GM21367 (cell line): ENCODE results near the gene HOXB3.
"Not testable (repeated sequence)": the region's sequence is repeated elsewhere in the genome, so short reads cannot be mapped to it uniquely, and the experiment has no call there.

ENCODE experiments used
- ATAC-seq: cut with Tn5 transposase; IDR thresholded peaks from one replicate; pipeline ENCODE4 v1.9.1; 2021; ENCODE audit not compliant: unreplicated experiment

Gene HOXB3

DNA sequence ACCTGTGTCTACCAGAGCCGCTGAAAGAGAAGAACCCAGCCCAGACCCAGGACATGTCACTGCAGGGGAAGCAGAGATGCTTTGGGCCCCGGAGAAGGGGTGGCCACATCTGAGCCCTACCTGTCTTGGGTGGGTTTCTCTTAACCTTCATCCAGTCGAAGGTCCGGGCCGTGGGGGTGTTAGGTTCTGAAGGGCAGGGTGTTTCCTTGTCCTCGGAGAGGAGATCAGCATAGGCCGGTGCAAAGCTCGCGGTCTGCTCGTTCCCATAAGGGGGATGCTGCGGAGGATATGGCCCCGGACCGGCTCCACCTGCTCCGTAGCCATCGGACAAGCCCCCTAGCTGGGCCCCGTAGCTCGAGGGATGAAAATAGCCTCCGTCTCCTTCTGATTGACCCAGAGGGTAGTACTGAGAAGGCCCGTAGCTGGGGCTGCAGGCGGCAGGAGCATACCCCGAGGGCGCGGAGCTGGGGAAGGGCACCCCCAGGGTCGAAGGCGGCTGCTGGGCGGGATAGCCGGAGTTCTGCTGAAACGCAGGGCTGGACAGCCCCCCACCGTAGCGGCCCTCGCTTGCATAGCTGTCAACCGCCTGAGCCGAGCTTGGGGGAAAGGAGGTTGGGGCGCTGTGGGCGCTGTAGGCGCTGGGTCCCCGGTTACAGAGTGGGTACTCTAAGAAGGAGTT, 59.7 kb downstream of the HOXB3 start:
- no peak for ATAC-seq

DNA sequence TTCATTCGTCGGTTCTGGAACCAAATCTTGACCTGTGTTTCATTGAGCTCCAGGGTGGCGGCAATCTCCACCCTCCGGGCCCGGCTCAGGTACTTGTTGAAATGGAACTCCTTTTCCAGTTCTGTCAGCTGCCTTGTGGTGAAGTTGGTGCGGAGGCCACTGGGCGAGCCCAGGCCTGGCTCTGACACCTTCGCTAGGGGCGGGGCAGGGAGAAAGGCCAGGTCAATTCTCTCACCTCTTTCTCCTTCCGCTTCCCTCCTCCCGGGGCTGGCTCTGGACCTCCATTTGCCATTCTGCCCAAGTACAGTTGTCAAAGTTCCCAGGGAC, 60.4 kb downstream of the HOXB3 start:
- ATAC-seq, result no peak

DNA sequence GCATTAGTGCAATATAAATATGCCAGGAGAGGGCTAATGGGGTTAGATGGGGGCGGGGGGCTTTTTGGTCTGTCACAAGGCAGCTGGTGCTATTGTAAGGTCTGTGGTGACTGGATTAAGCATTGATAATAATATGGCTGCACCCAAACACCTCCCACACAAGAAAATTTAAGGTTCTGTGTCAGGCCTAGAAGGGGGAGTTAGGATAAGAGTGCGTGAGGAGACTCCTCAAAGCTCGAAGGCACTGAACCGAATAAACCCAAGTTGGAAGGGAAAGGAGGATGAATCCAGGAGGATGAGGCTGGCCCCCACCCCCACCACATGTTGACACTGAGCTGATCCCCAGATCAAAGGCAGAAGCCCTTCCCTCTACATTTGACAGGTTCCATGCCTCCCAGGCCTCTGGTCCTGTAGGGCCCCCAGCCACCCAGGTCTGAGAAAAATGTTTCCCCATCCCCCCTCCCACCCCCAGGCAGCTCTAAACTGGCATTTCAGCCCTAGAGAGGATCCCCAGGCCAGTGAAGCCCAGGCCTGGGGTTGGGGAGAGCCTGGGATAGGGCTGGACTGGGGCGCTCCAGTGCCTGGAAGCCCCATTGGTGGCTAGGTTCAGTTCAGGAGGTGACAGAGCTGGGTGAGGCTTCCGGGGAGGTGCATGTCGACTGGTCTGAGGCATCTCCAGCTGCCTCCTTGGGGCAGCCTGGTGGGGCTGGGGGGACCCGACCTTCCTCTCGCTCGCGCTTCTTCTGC, 60.9 kb downstream of the HOXB3 start:
- no peak for ATAC-seq

DNA sequence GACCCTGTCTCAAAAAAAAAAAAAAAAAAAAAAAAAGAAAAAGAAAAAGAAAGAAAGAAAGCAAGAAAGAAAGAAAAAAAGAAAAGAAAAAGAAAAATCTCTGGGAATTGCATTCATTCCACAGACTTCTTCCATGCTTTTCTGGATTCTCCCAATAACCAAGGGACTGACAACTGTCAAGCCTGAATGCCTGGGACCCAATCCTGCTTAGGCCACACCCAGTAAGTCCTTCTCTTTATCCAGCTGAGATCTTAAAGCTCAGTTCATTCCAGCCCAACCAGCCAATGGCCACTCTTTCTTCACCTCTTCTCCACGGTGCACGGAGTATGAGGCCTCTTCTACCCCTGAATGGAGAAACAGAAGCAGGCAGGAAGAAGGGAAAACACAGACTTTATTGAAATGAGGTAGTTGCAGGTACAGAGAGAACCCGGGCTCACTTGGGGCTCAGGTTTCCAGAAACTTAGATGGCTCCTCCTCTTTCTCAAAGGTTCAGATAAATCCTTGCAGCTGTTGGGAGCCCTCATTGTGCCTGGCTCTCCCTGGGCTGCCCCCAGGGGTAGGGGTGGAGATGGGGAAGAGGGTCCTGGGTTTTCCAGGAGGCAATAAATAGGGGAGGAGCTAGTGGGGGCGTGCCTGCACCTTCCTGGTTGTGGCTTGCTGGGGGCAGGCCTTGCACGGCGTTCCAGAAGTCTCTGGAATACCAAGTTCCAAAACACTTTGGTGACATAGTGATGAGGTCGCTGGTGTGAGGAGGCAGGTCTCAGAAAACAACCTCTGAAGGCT, 61.7 kb downstream of the HOXB3 start:
- ATAC-seq, result no peak

DNA sequence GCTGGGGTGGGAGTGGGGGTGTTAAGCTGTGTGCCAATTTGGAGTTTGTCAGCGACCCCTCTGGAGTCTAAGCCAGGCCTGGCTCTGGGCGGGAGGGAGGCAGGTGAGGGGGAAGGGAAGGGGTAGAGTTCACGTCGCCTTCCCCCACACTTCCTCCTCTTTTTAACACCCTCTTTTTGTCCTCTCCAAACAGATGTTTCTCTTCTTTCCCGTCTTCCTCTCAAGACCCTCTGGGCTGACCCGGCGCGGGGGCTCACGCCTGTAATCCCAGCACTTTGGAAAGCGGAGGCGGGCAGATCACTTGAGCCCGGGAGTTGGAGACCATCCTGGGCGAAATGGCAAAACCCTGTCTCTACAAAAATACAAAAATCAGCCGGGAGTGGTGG, 62.5 kb downstream of the HOXB3 start:
- no peak for ATAC-seq

DNA sequence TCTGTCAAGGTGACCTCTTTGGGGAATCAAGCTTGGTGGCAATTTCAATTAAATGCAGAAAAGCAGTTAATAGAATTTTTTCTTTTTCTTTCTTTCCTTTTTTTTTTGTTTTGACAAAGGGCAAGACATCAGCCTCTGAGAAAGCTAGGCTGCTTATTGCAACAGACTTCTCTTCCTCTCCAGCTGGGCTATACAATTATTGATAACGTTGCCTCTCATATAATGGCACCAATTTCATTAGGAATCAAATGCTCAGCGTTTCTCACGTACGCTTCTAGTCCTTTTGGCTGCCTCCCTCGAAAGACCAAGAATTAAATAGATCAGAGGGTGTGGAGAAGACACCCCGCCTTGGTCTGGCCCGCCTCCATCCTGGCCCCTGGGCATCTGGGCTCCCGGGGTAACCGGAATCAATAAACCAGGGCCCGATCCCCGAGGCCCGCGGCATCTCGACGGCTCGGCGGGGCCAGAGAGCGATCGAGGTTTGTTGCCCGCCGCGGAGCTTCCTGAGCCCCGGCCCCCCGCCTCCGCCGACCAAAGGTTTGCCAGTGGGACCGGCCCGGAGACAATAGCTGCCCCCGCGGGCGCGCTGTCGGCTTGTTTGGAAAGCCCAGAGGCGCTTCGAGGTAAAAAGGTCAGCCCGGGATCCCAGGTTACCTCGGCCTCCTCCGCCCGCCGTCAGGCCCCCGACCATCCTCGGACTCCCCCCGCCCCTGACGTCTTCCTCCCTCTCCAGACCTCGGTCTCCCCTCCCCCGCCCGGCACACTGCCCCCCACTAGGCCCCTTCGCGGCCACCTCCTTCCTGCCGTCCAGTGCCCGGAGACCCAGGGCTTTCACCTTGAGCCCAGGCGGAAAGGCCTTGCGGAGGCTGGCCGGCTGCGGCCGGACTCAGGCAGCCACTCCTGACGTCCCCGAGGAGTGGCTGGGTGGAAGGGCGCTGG, 63.2 kb downstream of the HOXB3 start:
- ATAC-seq, result no peak

DNA sequence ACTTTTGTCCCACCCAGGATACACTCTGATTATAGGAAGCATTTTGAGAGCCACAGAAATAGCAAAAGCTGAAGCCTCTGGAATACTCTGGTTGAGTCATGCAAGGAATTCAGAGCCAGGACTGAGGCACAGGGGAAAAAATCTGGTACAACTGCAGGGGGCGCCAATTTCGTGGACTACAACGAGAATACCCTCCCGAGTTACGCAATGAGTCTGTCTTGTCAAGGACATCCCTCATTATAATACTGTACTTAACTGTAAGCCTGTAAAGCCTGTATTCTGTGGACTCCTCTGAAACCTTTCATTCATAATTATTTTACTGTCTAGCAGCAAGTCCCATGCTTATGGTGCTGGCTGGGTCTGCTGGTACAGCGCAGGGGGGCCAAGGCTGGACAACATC, 67.0 kb downstream of the HOXB3 start:
- ATAC-seq, result no peak

DNA sequence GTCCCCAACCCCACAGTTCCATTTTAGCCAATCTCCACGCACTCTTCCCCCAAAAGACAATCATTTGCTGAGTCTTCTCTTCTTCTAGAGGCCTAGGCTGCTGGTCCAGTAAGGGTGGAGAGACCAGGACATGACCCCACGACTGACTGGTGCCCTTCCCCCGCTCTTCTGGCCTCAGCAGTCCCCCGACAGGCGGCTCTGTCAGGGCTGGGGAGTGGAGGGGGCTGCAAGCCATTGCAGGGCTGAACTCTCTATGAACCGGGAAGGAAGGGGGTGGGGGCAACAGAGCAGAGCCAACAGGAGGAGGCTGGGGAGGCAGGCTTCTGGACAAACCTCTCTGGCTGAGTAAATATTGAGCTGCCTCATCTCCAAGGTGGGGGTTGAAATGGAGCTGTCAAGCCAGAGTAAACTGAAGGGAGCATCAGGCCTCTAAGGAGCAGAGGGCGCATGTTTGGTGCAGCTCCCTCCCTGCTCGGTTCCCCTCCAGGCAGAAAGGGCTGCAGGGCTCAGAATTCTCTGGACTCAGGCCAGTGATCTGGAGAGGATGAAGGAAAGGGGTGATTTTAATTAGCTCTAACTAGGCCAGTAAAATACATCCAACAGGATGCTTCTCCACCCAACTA, 67.9 kb downstream of the HOXB3 start:
- no peak for ATAC-seq

DNA sequence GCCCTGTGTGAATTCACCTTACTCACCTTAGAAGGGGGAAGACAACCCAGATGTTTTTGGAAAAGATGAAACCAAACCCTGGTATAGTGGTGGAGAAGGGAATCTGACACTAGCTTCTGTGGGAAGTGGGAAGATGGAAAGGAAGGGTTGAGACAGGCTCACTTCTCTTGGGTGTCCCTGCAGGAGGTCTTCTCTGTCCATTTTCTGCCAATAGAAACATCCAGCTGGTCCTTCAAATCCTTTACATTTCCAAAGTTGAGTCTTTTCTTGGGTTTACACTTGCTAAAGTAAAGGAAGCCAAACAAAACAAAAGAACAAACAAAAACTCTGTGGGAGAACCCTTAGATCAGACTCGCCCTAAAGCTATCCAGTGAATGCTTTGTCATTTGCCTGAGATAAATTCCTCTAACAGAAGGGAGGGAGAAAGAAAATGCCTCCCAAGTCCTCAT, 69.4 kb downstream of the HOXB3 start:
- ATAC-seq, result no peak

DNA sequence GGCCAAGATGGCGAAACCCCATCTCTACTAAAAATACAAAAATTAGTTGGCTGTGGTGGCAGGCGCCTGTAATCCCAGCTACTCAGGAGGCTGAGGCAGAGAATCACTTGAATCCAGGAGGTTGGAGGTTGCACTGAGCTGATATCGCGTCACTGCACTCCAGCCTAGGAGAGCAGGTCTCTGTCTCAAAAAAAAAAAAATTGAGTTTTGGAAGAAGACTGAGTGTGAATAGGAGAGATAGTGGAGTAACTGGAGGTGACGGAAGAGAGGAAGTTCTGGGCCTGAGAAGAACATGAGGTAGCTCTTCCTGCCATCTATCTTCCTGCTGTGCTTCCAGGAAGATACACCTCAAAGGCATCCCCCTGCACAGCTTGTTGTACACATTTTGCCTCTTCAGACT, 70.6 kb downstream of the HOXB3 start:
- ATAC-seq, result no peak

DNA sequence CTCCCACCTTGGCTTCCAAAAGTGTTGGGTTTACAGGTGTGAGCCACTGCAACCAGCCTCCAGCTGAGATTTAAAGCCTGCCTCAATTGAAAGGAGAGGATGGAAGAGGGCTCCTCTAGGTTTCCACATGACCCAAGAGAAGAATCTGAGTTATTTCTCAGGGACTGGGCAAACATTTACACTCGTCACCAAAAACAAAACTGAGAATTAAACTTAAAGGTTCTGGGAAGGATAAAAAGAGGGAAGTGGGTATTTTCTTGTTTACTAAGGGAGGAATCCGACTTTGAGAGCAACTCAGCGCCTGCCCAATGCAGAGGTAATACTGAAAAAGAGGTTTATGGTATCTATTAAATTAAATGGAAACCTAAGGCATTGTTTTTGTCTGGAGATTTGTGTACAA, 72.6 kb downstream of the HOXB3 start:
- ATAC-seq, result no peak

DNA sequence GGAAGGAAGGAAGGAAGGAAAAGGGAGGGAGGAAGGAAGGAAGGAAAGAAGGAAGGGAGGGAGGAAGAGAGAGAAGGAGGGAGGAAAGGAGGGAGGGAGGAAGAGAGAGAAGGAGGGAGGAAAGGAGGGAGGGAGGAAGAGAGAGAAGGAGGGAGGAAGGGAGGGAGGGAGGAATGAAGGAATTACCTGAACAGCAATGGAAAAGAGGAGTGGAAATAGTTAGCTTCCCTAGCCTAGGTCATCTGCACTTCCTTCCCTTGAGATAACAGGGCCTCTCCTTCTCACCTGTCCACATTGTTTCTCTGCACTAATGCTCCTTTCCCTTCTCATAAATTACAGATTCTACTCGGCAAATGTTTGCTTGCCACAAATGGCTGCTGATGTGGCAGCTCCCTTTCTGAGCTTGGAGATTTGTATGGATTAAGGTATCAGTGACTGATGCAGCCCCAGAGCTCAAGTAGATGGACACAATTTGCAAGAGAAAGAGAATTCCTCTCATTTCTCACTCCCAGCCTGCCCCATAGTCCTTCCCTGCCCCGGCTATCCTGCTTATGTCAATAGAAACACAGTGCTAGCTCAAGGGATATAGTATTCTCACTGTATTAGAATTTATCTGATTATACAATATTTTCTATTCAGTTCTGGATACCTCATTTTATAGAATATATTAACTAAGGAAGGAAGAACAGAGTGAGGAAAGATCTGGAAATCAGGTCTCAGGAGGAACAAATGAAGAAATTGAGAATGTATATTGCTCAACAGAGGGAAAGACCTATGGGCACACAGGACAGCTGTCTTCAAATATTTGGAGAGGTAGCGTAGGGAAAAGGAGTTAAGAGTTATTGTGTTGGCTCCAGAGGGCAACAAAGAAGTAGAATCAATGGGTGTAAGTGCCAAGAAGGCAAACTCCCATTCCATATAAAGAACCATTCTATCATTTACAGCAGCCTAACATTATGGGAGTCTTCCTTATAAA, 73.8 kb downstream of the HOXB3 start:
- ATAC-seq, result no peak

DNA sequence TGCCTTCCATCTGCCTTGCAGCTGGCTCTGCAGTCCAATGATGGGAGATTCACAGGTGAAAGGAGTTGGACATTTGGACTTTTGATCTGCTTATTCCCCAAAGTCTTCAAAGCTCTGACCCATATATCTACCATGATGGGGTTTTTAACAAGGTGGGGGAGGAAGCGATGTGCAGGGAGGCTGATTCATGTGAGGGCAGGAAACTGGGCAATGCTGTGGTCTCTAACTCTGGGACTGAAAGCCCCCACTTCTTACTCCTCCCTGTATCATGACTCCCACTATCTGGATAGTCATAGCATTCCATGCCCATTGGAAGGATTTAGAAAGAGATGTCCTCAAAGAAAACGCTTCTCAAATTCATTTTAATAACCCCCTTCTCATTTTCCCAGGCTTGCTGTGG, 75.6 kb downstream of the HOXB3 start:
- ATAC-seq, result no peak

DNA sequence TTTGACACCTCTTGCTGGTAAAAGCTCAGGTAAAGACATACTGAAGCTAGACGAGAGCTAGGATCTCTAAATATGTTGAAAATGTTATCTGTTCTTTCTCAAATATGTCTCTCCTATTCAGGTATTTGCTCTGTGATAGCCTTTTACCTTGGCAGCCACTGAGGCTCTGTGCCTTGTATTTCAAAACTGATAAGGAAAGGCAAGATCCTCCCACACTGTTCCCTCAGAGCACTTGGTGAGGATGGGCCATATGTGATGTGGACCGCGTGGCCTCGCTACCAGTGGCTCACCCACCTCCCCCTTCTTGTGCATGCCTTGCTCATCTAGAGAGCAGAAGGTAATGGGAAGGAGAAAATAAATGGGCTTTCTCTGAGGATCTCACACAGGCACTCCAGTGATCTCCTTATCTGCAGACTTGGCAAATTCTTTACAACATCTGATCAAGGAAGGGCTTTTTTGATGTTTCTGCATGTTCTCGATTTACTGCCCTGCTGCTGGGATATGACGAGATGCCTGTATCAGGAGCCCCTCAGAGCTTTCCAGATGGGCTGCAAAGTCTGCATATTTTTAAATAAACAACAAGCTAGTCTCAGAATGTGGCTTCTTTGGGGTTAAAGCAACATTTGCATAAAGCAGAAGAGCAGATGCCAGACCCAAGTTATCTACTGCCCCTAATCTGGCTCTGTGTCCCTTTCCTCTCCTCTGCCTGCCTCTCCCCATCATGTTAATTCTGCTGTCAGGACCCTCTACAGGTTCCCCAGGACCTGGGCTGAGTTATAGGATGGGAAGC, 76.2 kb downstream of the HOXB3 start:
- ATAC-seq, result no peak

DNA sequence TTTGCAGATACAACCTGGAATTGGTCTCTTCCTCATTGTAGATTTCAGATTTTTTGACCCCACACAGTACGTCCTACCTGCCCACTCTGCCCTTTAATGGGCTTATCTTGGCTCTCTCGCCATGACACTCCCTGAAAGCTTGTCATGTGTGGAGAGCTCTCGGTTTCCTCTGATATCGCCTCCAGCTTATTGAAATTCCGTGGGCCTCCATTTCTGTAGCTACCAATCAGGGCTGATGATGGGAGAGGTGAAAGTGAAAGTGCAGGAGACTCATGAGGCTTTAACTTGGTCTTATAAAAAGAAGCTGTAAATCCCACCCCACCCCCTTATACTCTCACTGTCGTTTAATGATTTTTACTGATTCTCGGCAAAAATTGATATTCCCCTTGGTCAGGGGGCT, 76.9 kb downstream of the HOXB3 start:
- no peak for ATAC-seq

DNA sequence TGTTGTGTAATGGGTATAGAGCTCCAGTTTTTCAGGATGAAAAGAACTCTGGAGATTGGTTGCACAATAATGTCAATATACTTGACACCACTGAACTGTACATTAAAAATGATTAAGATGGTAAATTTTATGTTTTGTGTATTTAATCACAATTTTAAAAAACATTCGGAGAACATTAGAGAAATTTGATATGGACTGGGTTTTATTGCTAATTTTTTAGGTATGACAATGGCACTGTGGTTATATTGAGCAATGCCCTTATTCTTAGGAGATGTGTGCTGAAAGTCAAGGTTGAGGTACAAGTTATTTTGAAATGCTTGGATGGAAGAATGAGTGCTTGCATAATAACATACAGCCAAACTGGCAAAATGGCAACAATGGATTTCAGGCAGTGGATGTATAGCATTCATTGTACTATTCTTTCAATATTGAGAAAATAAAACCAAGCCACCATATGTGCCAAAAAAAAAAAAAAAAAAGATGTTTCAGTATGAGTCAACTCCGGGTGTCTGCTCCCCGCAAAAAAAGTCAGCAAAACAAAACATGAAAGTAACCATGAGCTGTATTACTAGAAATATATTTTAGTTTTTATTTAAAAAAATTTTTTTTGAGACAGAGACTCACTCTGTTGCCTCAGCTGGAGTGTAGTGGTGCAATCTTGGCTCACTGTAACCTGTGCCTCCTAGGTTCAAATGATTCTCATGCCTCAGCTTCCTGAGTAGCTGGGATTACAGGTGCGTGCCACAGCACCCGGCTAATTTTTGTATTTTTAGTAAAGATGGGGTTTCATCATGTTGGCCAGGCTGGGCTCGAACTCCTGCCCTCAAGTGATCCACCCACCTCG, 79.1 kb downstream of the HOXB3 start:
- no peak for ATAC-seq

DNA sequence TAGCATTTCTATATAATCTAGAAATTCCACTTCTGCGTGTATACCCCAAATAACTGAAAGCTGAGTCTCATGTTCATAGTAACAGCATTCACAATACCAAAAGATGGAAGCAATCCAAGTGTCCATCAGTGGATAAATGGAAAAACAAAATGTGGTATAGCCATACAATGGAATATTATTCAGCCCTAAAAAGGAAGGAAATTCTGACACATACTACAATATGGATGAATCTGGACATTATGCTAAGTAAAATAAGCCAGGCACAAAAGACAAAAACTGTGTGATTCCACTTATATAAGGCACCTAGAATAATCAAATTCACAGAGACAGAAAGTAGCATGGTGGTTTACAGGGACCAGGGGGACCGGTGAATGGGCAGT, 79.7 kb downstream of the HOXB3 start:
- ATAC-seq, result no peak

DNA sequence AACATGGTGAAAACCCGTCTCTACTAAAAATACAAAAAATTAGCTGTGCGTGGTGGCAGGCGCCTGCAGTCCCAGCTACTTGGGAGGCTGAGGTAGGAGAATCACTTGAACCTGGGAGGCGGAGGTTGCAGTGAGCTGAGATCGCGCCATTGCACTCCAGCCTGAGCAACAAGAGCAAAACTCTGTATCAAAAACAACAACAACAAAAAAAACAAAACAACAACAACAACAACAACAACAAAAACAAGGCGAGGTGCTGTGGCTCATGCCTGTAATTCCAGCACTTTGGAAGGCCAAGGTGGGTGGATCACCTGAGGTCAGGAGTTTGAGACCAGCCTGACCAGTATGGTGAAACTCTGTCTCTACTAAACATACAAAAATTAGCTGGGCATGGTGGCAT, 80.3 kb downstream of the HOXB3 start:
- not testable (repeated sequence) for ATAC-seq
